Mononuclear cell (primary cell): ENCODE data around the gene RGMB. TPM values are rescaled to one million over a fixed set of nuclear protein-coding genes. Genes with fewer than 3 reads are reported as not detected.

Experiments
- H3K27me3 ChIP-seq: 2 replicates; pipeline ENCODE4 v1.6.0; 2011; ENCODE audit warnings: low read length, control low read depth; ENCODE audit not compliant: insufficient read depth
- H3K4me1 ChIP-seq: 2 replicates; pipeline ENCODE4 v1.5.1; 2011; ENCODE audit warnings: mild to moderate bottlenecking, low read length, control low read depth; ENCODE audit not compliant: insufficient read depth
- H3K4me3 ChIP-seq: 2 replicates; pipeline ENCODE4 v1.5.1; 2011; ENCODE audit warnings: mild to moderate bottlenecking, low read length, moderate library complexity
- H3K9me3 ChIP-seq: 2 replicates; pipeline ENCODE4 v1.5.1; 2011; ENCODE audit warnings: low read depth, mild to moderate bottlenecking, control low read depth, low read length
- total RNA-seq: library from RNA; depleted of rRNA; stranded (reverse); fragments of >200 nt; gene quantifications from one replicate; pipeline ENCODE4 v1.2.3, GENCODE V29; 2012

Gene RGMB
- total RNA-seq, 1 donor: 21.3 TPM

DNA sequence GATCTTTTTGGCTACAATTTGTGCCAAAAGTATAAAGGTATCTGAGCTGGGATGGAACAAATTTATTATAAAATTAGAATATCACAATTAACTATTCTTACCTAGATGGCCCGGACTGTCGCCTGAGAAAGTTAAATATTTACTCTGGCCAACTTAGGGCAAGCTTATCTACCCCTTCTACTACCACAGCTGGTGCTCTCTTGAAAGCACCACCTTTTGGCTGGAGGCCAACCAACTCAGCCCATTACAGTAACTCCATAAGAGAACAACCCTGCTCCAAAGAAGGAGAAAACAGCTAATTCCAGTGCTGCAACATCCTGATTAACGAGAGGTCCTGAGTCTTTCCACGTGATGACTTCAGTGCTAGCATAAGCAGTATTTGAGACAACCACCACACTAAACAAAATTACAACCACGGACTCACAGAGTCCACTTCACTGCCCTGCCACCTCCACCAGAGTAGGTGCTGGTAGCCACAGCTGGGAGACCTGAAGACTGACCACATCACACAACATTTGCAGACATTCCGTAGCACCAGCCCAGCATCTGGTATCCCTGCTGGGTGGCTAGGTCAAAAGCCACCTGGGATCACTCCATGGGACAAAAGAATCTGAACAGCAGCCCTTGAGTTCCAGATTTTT is 43.2 kb downstream of the RGMB start:
- Histone ChIP-seq H3K9me3 (no peaks in the 10 kb centered on the region), H3K27me3 (no peaks in the 10 kb centered on the region), H3K4me1 (no peaks in the 10 kb centered on the region), H3K4me3 (no peak overlapping the region)

DNA sequence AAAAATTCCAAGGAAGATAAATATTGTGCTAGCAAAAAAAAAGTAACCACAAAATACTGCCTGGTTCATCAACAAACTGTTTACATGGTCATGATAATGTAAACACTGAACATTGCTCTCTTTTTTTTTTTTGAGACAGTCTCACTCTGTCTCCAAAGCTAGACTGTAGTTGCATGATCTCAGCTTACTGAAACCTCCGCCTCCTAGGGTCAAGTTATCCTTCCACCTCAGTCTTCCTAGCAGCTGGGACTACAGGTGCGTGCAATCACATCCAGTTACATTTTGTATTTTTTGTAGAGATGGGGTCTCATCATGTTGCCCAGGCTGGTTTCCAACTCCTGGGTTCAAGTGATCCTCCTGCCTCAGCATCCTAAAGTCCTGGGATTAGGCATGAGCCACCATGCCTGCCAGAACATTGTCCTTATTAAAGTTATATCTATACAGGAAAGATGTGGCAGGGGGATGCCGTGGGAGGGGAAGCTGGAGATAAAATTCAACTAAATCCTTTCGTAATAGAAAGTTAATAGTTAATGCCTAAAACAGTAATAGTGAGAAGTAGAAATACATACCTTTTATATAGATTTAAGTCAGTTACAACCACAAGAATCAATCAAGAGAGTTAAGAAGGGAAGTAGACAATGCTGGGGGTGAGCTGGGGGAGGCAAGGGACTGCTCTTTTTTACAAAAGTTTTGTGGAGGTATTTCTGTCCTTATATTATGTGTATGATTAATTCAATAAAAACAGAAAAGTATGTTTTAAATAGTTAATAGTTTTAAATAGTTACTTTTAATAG is 52.3 kb downstream of the RGMB start:
- Histone ChIP-seq H3K4me3 (no peak overlapping the region), H3K4me1 (no peaks in the 10 kb centered on the region), H3K27me3 (no peaks in the 10 kb centered on the region), H3K9me3 (no peaks in the 10 kb centered on the region)

DNA sequence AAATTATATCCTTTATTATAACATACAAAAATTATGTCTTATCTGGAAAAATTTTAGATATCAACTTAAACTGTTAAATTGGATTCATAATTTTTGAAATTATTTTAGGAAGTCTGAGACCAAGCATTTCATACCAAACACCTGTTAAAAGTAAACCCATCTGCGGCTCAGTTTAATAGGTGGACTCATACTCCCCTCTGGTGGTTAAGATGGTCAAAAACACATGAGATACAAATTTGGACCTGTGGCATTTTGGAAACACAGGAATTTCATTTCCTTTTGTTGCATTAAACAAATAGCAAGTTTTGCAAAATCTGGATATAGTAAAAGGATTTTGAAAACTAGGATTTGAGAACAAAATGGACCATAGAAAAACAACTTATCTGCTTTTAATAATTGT is 53.7 kb downstream of the RGMB start:
- Histone ChIP-seq H3K4me1 (no peaks in the 10 kb centered on the region), H3K4me3 (no peak overlapping the region), H3K9me3 (no peaks in the 10 kb centered on the region), H3K27me3 (no peaks in the 10 kb centered on the region)

DNA sequence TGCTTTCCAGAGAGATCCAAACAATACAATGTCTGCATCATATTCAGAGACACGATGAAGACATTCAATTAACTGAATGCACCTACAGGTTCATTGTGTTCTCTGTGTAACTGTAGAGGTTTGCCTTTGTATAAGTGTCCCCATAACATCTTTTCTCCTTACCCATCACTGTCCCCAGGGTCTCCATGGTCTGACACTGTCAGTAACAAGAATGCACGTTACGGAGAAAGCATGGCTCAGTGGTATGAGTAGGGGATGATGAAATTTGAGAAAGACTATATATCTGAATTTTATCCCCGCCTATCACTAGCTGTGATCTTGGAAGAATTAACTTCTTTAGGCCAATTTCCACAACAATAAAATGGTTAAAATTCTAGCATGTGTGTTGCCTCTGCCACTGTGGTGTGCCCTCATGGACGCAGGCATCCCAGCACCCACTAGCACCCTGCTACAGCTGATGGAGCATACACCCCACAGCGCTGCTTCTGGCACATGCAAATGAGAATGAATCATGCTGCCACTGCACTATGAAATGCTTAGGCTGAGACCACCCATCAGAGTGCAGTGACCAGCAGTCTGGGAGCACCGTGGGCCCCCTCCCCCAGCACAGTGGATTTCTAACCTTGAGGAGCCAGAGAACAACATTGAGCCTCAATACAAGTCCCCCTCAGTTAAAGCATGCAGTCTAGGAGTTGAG is 54.3 kb downstream of the RGMB start:
- H3K9me3 ChIP-seq: no peaks in the 10 kb centered on the region

DNA sequence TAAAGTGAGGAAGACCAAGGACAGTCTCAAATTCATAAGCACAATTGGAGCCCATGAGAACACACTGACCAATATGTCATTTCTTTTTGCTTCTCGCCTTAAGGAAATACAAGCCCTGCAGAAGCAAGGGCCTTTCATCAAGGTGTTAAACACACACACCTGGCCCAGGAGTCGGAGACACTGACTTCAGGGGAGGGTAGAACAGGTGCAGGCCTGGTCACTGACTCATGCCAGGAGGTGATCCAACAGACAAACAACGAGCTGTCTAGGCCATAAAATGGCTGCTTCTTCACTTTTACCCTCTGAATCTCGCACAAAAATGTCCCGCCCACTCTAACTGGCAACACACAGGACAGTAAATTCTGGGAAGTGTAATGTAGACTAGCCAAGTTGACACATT is 62.7 kb downstream of the RGMB start:
- no peaks in the 10 kb centered on the region for H3K4me1 ChIP-seq

More for the DNA sequence above, 54.3 kb downstream of the RGMB start:
- Histone ChIP-seq H3K4me1 (no peaks in the 10 kb centered on the region), H3K27me3 (no peaks in the 10 kb centered on the region), H3K4me3 (no peak overlapping the region)

DNA sequence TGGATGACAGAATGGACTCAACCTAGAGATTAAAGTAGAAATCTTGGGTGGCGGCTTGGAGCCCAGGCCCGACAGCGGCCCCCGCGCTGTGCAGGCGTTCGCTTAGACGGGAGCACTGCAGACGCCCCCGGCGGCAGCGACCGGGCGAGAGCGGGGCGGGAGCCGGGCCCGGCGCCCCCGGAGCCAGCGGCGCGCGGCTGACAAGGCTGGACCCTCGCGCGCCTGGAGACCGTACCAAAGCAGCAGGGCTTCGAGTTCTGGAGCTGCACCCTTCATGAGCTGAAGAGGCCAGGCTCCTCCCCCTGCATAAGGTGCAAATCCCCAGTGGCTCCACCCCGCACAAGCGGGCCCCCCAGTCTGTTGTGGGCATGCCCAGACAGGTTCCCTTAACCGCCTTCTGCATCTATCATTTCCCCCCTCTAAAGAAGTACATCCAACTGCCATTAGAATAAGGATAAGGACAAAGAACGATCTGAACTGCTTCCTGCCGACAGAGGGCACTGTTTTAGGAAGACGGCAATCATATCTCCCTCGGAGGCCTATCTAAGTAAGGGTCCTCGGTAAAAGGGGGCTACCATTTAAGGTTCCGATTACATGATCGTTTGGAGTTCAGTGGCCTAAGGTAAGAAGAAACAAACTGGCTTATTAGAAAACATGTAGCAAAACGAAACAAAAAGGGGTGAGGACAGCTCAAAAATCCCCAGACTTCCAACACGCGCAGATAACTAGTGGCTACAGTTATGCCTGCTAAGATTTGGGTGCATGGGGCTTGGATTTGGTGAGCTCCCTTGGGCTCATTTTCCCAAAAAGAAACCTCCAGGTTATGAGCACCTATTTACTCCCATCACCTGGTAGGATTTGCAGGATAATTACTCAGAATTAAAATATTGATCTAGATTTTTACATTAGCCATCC is 66.3 kb downstream of the RGMB start:
- Histone ChIP-seq H3K4me3 (peak overlapping the region; percentile 3), H3K4me1 (no peaks in the 10 kb centered on the region), H3K9me3 (peaks cover 5% of the 10 kb centered on the region), H3K27me3 (no peaks in the 10 kb centered on the region)

More for the DNA sequence above, 62.7 kb downstream of the RGMB start:
- H3K4me3 ChIP-seq: no peak overlapping the region
- no peaks in the 10 kb centered on the region for H3K9me3 ChIP-seq
- no peaks in the 10 kb centered on the region for H3K27me3 ChIP-seq

DNA sequence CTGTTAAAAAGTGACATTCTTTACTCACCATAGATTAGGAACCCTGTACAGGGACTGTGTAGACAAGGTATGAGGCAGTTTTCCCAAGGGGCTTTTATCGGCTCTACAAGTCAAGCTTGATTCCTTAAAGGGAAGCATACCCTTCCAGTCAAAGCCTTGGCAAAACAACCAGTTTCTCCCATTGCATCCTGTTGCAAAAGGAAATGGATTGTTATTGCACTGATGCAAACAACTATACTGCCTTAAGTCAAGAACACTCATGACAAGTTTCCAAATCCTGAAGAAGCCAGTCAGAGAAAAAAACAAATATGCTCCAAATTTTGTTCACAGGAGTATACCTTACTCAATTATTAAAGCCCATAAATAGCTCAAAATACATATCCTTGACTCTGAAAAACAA is 67.5 kb downstream of the RGMB start:
- H3K4me3 ChIP-seq: no peak overlapping the region
- H3K9me3 ChIP-seq: peaks cover 5% of the 10 kb centered on the region
- H3K27me3 ChIP-seq: no peaks in the 10 kb centered on the region
- H3K4me1 ChIP-seq: no peaks in the 10 kb centered on the region

DNA sequence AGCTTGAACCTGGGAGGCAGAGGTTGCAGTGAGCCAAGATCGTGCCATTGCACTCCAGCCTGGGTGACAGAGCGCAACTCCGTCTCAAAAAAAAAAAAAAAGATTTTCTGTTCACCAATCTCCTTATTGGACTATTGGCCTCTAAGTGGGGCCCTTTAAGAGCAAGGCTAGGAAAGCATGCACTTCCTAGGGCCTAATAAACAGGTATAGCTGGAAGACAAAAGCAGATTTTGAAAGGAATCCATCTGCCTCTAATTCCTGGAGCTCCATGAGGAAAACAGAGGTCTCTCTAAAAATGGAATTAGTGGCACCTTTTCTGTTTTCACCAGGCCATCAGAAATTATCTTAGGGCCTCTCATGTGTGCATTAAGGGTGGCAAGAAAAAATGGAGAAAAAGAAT is 70.0 kb downstream of the RGMB start:
- Histone ChIP-seq H3K4me3 (no peak overlapping the region), H3K4me1 (no peaks in the 10 kb centered on the region), H3K9me3 (peaks cover 5% of the 10 kb centered on the region), H3K27me3 (no peaks in the 10 kb centered on the region)

DNA sequence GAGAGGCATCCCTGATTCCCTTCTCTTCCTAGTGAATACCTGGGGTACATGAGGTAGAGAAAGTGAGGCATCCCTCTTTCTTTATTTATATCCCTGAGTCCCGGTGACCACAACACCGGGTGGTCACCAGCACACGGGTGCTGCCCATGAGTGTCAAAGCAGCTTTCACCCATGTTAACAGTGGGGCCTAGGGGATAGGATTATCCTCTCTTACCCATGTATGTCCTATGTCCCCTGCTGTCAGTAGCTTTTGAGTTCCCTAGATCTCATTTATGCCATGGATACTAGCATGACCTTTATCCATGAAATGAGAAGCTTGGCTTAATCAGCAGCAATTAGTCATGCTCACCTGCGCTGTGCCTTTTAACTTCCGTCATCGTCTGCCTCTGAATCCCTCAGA is 71.4 kb downstream of the RGMB start:
- Histone ChIP-seq H3K4me3 (no peak overlapping the region), H3K27me3 (no peaks in the 10 kb centered on the region), H3K4me1 (no peaks in the 10 kb centered on the region), H3K9me3 (peaks cover 5% of the 10 kb centered on the region)

DNA sequence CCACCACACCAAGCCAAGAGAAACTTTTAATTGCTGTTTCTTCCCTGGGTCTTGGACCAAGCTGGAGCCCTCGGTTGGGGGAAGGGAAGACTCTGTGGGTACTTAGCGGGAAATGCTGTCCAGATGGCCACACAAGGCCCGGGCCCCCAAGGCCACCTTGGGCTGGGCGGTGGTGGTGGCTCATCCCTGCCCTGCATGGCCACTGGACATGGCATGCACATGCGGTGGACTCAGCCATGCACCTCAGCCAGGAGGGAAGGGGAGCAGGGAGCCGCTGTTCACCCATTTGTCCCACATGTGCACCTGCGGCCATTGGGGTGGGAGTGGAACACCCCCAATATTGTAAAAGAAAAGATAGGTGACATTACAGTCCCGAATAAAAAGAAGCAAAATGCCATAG is 72.4 kb downstream of the RGMB start:
- Histone ChIP-seq H3K9me3 (peaks cover 5% of the 10 kb centered on the region), H3K27me3 (no peaks in the 10 kb centered on the region), H3K4me3 (no peak overlapping the region), H3K4me1 (no peaks in the 10 kb centered on the region)

Other genes starting within 250 kb of the RGMB start
- 454 TPM for gene CHD1, start 155.3 kb downstream of the RGMB start, total RNA-seq